22Rv1 (cell line): ENCODE results near the gene NCBP1.
"Not testable (repeated sequence)": the region's sequence is repeated elsewhere in the genome, so short reads cannot be mapped to it uniquely, and the experiment has no call there.

ENCODE experiments used
- H3K27ac ChIP-seq: fragments of 450-650 bp; 2 replicates; pipeline ENCODE4 v1.5.1; 2017
- ZFX ChIP-seq: fragments of 450-650 bp; IDR thresholded peaks from 2 replicates; pipeline ENCODE4 v1.6.1; 2017; ENCODE audit warnings: antibody characterized with exemption, borderline replicate concordance
- TF ChIP-seq, protein P1 (sequence below): fragments of 450-650 bp; IDR thresholded peaks from 2 replicates; pipeline ENCODE4 v1.5.1; 2017; ENCODE audit warnings: mild to moderate bottlenecking

Gene NCBP1, protein sequence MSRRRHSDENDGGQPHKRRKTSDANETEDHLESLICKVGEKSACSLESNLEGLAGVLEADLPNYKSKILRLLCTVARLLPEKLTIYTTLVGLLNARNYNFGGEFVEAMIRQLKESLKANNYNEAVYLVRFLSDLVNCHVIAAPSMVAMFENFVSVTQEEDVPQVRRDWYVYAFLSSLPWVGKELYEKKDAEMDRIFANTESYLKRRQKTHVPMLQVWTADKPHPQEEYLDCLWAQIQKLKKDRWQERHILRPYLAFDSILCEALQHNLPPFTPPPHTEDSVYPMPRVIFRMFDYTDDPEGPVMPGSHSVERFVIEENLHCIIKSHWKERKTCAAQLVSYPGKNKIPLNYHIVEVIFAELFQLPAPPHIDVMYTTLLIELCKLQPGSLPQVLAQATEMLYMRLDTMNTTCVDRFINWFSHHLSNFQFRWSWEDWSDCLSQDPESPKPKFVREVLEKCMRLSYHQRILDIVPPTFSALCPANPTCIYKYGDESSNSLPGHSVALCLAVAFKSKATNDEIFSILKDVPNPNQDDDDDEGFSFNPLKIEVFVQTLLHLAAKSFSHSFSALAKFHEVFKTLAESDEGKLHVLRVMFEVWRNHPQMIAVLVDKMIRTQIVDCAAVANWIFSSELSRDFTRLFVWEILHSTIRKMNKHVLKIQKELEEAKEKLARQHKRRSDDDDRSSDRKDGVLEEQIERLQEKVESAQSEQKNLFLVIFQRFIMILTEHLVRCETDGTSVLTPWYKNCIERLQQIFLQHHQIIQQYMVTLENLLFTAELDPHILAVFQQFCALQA

DNA sequence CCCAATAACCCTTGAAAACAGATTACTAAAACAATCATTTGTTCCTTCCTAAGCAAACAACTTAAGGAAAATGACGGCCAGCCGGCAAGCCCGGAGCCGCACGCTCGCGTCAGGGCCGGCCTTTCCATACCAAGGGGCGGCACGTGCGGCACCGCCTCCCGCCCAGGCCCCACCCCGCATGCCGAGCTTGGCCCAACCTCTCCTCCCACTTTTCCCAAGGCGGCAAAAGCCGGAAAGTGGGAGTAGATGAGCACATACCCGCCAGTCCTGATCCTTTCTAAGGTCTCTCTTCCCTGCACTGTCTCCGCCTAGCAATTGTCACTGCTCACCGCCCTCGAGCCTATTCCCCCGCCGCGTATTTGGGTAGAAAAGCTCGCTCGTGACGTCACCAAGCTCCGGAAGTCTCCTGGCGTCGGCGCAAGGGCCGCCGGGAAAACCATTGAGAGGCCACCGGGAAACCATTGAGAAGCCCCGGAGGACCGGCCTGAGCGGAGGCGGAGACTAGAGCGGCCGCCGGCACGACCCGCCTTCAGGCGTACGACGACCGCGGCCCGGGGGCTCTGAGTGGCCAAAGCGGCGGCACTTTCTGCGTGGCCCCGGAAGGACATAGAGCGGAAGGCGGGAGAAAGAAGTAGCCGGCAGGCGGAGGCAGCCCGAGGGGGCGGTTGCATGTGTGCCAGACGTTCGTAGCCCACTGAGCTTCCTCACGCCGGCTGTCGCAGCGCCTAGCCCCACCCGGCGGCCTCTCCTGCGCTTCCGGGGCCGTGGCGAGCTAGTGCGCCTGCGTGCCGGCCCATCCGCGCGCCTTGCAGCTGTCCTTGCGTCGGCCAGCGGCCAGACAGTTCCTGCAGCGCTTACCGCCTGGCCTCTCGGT, at the start of gene NCBP1, which contains the start of gene TSTD2:
NCBP1 (plus strand) TSS at position 837 of the 874 bp plus-strand sequence. CDS start 61 bp downstream, outside the sequence.
TSTD2 (minus strand) TSS at position 384 of the 874 bp plus-strand sequence. CDS start 5,806 bp downstream, outside the sequence.
- TF ChIP-seq, protein P1, sequence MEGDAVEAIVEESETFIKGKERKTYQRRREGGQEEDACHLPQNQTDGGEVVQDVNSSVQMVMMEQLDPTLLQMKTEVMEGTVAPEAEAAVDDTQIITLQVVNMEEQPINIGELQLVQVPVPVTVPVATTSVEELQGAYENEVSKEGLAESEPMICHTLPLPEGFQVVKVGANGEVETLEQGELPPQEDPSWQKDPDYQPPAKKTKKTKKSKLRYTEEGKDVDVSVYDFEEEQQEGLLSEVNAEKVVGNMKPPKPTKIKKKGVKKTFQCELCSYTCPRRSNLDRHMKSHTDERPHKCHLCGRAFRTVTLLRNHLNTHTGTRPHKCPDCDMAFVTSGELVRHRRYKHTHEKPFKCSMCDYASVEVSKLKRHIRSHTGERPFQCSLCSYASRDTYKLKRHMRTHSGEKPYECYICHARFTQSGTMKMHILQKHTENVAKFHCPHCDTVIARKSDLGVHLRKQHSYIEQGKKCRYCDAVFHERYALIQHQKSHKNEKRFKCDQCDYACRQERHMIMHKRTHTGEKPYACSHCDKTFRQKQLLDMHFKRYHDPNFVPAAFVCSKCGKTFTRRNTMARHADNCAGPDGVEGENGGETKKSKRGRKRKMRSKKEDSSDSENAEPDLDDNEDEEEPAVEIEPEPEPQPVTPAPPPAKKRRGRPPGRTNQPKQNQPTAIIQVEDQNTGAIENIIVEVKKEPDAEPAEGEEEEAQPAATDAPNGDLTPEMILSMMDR = no peak
- no peak for TF ChIP-seq ZFX
- H3K27ac ChIP-seq = peak within 1 kb of the TSS; percentile 98

DNA sequence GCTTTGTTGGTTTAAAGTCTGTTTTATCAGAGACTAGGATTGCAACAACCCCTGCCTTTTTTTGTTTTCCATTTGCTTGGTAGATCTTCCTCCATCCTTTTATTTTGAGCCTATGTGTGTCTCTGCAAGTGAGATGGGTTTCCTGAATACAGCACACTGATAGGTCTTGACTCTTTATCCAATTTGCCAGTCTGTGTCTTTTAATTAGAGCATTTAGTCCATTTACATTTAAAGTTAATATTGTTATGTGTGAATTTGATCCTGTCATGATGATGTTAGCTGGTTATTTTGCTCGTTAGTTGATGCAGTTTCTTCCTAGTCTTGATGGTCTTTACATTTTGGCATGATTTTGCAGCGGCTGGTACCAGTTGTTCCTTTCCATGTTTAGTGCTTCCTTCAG, 48.8 kb upstream of the NCBP1 start:
- not testable (repeated sequence) for H3K27ac ChIP-seq

DNA sequence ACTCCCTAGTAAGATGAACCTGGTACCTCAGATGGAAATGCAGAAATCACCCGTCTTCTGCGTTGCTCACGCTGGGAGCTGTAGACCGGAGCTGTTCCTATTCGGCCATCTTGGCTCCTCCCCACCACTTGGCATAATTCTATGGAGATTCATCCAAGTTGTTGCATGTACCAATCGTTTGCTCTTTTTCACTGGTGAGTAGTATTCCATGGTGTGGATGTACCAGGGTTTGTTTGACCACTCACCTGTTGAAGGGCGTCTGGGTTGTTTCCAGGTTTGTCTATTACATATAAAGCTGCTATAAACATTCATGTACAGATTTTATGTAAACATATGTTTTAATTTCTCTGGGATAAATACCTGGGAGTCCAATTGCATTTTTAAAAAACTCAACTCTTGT, 46.7 kb upstream of the NCBP1 start:
- H3K27ac ChIP-seq = not testable (repeated sequence)

DNA sequence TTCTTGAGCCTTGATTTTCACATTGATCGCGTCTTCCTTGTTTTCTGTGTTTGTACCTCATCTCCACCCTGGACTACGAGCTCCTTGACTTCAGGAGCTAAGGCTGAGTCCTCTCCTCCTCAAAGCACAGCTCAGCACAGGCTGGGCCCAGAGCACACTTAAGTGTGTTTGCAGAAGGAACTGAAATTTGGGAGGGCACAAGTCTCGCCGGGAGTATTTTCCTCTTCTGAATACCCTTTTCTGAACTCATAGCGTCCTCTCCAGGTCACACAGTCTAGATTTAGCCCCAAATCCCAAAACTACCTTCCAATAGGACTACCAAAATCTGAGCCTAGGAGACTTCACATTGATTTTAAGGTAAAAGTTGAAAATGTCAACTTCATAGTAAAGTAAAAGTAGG, 42.1 kb upstream of the NCBP1 start:
- H3K27ac ChIP-seq = no peak overlapping the region
- TF ChIP-seq, protein P1 = no peak
- no peak for TF ChIP-seq ZFX

DNA sequence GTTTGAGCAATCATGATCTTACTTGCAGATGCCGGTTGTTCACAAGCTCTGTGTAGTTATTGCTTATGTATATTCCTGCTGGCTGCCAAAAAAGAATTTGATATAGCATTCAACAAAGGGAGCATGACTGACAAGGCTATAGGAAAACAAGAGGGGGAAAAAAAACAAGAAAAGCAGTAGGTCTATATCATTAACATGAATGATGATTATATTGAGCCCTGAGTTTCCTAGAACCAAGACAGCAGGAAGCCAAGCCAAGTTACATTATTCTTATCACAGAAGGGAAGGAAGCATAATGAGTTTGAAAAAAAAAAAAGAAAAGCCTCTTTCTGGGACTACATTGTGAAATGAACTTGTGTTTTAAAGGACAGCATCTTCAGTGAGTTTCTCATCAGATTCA, 41.5 kb upstream of the NCBP1 start:
- H3K27ac ChIP-seq = no peak overlapping the region
- no peak for TF ChIP-seq ZFX
- TF ChIP-seq, protein P1 = no peak

DNA sequence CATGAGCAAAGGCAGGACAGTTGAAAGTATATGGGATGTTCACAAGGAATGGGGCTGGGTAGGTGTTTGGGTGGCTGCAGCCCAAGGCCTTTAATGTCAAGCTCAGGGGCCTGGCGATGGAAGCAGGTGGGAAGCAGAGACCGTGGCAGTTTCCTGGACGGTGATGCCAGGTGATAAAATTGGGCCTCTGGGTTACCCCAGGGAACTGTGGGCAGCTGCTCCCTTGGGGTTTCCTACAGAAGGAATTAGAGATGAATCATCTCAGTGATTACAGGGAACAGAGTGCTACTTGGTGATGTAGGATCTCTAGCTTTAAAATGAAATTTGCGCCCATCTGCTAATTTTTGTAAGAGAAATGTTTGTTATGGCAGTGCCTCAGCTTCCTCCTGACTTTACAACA, 39.7 kb upstream of the NCBP1 start:
- no peak for TF ChIP-seq ZFX
- TF ChIP-seq, protein P1 = no peak
- H3K27ac ChIP-seq = no peak overlapping the region

DNA sequence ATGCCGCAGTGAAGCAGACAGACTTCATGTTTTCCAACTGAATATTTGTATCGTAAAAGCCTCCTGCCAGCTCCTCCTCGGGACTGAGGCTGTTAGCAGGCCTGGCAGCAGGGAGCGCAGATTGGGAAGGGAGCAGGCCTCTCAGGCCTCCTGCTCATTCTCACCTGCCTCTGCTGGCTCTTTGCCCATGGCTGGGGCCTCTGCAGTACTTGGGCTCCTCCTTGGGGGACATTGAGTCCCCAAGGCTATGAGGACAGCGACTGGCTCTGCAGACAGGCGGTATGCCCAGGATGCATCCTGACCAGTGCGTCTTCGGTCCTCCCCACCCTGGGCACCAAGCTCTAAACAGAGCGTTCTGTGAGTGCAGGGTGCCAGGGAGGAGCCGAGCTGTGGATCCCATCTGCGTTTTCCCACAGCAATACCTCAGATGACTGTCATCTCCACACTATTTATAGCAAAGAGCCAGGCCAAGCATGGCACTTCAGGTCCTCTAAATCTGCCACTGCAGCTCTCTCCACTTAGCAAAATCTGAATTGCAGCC, 39.2 kb upstream of the NCBP1 start:
- H3K27ac ChIP-seq = no peak overlapping the region
- TF ChIP-seq ZFX = no peak
- TF ChIP-seq, protein P1 = no peak
